B cell (primary cell): ENCODE data around the gene DCTN3.

Experiments
- EZH2 ChIP-seq: IDR thresholded peaks from 2 replicates; pipeline ENCODE4 v1.6.1; 2012; ENCODE audit warnings: borderline replicate concordance, low read depth, mild to moderate bottlenecking, moderate library complexity, low read length; ENCODE audit not compliant: insufficient read depth, poor library complexity, severe bottlenecking
- TF ChIP-seq, protein P1 (sequence below): fragments of 200-600 bp; IDR thresholded peaks from one replicate; pipeline ENCODE4 v1.8.0; 2022; ENCODE audit warnings: antibody characterized with exemption, mild to moderate bottlenecking

DNA sequence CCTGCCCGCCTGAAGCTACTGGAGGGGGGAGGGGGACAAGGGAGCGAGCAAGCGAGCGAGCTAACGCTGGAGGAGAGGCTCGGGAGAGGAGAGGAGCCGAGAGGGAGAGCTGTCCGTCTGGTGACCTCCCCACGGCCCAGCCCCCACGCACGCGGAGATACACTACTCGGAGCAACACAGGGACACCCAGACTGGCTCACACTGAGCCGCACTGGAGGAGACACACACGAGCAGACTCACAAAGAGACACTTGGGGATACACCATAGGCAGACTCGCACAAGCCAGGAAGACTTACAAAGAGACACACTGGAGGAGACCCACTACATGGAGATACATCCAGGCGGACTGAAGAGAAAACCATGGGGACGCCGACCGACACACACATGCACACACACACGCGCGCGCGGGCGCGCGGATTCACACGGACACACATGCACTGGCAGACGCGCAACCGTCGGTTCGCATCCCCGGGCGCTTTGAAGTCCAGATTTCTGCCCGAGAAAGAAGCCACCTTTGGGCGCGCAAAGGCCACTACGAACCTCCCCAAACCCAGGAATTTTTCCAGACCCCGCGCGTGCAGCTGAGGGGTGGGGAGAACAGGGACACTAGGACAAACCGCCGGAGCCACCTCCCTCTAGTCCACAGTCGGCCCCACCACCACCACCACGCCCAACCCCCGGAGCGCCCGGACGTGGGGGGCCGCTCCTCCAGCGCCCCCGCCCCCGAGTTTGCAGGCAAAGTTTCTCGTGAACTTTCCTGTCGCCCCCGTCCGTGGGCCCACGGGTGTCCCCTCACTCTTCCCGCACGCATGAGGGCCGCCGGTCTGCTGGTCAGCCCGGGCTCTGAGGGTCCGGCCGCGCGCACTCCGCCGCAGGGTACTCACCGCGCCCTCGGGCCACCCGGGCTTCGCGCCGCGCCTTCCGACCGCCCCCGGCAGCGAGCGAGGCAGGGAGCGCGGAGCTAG lies 31.3 kb downstream of the DCTN3 start:
- TF ChIP-seq, protein P1, sequence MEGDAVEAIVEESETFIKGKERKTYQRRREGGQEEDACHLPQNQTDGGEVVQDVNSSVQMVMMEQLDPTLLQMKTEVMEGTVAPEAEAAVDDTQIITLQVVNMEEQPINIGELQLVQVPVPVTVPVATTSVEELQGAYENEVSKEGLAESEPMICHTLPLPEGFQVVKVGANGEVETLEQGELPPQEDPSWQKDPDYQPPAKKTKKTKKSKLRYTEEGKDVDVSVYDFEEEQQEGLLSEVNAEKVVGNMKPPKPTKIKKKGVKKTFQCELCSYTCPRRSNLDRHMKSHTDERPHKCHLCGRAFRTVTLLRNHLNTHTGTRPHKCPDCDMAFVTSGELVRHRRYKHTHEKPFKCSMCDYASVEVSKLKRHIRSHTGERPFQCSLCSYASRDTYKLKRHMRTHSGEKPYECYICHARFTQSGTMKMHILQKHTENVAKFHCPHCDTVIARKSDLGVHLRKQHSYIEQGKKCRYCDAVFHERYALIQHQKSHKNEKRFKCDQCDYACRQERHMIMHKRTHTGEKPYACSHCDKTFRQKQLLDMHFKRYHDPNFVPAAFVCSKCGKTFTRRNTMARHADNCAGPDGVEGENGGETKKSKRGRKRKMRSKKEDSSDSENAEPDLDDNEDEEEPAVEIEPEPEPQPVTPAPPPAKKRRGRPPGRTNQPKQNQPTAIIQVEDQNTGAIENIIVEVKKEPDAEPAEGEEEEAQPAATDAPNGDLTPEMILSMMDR, result no peak
- TF ChIP-seq EZH2, result no peak
